ENCODE data around the gene ACCSL.

Gene ACCSL

GRCh38 chr11:44078794-44079193 lies 31.0 kb downstream of the ACCSL start:
- TF ChIP-seq CTCF (IDR thresholded peaks at IDR 0.05; ENCODE audit: insufficient read depth, low read depth, low read length, missing control alignments): no peak
- no peak for DNase-seq (ENCODE audit: low read depth)
- no peak overlapping the region for H3K4me3 ChIP-seq (ENCODE audit: low read depth, low read length)

GRCh38 chr11:44079376-44079775 lies 31.6 kb downstream of the ACCSL start:
- no peak for DNase-seq (ENCODE audit: low read depth)
- H3K4me3 ChIP-seq (ENCODE audit: low read depth, low read length): no peak overlapping the region
- no peak for TF ChIP-seq CTCF (IDR thresholded peaks at IDR 0.05; ENCODE audit: insufficient read depth, low read depth, low read length, missing control alignments)

- no peak for TF ChIP-seq CTCF (IDR thresholded peaks at IDR 0.05; ENCODE audit: insufficient read depth, low read depth, low read length, missing control alignments)
- H3K4me3 ChIP-seq (ENCODE audit: low read depth, low read length): no peak overlapping the region
Observed at GRCh38 chr11:44080951-44081350, 33.2 kb downstream of the ACCSL start.

GRCh38 chr11:44082645-44083044 lies 34.9 kb downstream of the ACCSL start:
- TF ChIP-seq CTCF (IDR thresholded peaks at IDR 0.05; ENCODE audit: insufficient read depth, low read depth, low read length, missing control alignments): no peak
- DNase-seq (ENCODE audit: low read depth): no peak

More at GRCh38 chr11:44080951-44081350, 33.2 kb downstream of the ACCSL start:
- DNase-seq (ENCODE audit: low read depth): no peak

GRCh38 chr11:44083433-44083832 lies 35.7 kb downstream of the ACCSL start:
- no peak for DNase-seq (ENCODE audit: low read depth)
- no peak for TF ChIP-seq CTCF (IDR thresholded peaks at IDR 0.05; ENCODE audit: insufficient read depth, low read depth, low read length, missing control alignments)
- H3K4me3 ChIP-seq (ENCODE audit: low read depth, low read length): no peak overlapping the region

More at GRCh38 chr11:44082645-44083044, 34.9 kb downstream of the ACCSL start:
- no peak overlapping the region for H3K4me3 ChIP-seq (ENCODE audit: low read depth, low read length)

- H3K4me3 ChIP-seq (ENCODE audit: low read depth, low read length): no peak overlapping the region
- DNase-seq (ENCODE audit: low read depth): no peak
- TF ChIP-seq CTCF (IDR thresholded peaks at IDR 0.05; ENCODE audit: insufficient read depth, low read depth, low read length, missing control alignments): no peak
Observed at GRCh38 chr11:44083906-44084305, 36.1 kb downstream of the ACCSL start.

GRCh38 chr11:44085330-44085729 lies 37.5 kb downstream of the ACCSL start:
- DNase-seq (ENCODE audit: low read depth): no peak

More at GRCh38 chr11:44085330-44085729, 37.5 kb downstream of the ACCSL start:
- TF ChIP-seq CTCF (IDR thresholded peaks at IDR 0.05; ENCODE audit: insufficient read depth, low read depth, low read length, missing control alignments): no peak
- H3K4me3 ChIP-seq (ENCODE audit: low read depth, low read length): no peak overlapping the region
